Astrocyte (in vitro differentiated cells and primary cell): ENCODE measurements around the gene TNP1.

Source experiments
- EZH2 ChIP-seq: IDR thresholded peaks from 2 replicates; pipeline ENCODE4 v1.6.1; 2012; ENCODE audit warnings: mild to moderate bottlenecking, low read length, inconsistent platforms; ENCODE audit not compliant: insufficient read depth
- TF ChIP-seq, protein P1 (sequence below): IDR thresholded peaks from 2 replicates; pipeline ENCODE4 v1.5.1; 2011; ENCODE audit warnings: low read depth, mild to moderate bottlenecking, inconsistent platforms, low read length, moderate library complexity; ENCODE audit not compliant: insufficient read depth

- TF ChIP-seq, protein P1, sequence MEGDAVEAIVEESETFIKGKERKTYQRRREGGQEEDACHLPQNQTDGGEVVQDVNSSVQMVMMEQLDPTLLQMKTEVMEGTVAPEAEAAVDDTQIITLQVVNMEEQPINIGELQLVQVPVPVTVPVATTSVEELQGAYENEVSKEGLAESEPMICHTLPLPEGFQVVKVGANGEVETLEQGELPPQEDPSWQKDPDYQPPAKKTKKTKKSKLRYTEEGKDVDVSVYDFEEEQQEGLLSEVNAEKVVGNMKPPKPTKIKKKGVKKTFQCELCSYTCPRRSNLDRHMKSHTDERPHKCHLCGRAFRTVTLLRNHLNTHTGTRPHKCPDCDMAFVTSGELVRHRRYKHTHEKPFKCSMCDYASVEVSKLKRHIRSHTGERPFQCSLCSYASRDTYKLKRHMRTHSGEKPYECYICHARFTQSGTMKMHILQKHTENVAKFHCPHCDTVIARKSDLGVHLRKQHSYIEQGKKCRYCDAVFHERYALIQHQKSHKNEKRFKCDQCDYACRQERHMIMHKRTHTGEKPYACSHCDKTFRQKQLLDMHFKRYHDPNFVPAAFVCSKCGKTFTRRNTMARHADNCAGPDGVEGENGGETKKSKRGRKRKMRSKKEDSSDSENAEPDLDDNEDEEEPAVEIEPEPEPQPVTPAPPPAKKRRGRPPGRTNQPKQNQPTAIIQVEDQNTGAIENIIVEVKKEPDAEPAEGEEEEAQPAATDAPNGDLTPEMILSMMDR, result no peak
- no peak for TF ChIP-seq EZH2
Observed at GRCh38 chr2:216819766-216820165, 40.1 kb downstream of the TNP1 start.
